K562 treated with DMSO at 1 percent for 24 hours (cell line): ENCODE data around the gene NKTR. TPM values are rescaled to one million over a fixed set of nuclear protein-coding genes. Genes with fewer than 3 reads are reported as not detected.

Experiments
- total RNA-seq: library from RNA; unstranded; fragments of 300-600 nt; gene quantifications from 2 replicates; pipeline ENCODE4 v1.2.3, GENCODE V29; 2022; ENCODE audit warnings: low read depth; ENCODE audit not compliant: insufficient read depth

Gene NKTR
- 13.1 and 15.6 TPM in 2 replicates for total RNA-seq

DNA sequence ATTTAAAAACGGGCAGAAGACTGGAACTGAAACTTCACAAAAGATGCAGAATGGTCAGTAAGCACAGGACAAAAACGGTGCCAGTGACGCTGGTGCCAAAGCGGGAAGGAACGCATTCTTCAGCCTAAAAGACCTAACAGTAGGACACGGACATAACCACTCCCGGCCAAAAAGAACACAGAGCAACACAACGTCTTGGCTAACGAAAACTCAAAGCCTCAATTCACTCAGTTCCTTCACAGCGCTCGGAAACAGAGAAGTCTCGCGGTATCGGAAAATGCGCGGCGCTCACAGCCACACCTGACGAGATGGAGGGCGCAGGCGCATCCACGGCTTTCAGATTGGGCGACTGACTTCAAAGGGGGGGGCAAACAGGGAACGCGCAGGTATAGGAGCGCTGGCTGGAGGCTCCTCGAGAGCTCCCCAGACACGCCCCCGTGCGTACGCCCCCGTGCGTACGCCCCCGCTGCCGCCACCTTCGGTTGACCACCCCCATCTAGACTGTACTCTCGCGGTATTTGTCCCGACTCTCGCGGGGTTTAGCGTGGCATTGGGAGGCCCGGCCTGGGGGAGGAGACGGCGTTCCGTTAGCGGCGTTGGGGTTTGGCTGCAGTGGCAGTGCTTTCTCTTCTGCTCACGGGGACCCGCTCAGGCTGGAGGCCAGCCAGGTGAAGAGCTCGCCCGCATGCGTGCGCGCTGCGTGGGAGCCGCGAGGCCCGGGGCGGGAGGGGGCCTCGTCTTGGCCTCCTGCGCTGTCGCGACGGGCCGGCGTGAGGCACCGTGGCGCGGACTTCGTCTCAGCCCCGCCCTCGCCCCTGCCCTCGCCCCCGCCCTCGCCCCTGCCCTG, at the start of gene NKTR:
Gene NKTR, plus strand, starts transcription at position 576 of the 847 bp plus-strand sequence. CDS start 321 bp downstream, outside the sequence.

DNA sequence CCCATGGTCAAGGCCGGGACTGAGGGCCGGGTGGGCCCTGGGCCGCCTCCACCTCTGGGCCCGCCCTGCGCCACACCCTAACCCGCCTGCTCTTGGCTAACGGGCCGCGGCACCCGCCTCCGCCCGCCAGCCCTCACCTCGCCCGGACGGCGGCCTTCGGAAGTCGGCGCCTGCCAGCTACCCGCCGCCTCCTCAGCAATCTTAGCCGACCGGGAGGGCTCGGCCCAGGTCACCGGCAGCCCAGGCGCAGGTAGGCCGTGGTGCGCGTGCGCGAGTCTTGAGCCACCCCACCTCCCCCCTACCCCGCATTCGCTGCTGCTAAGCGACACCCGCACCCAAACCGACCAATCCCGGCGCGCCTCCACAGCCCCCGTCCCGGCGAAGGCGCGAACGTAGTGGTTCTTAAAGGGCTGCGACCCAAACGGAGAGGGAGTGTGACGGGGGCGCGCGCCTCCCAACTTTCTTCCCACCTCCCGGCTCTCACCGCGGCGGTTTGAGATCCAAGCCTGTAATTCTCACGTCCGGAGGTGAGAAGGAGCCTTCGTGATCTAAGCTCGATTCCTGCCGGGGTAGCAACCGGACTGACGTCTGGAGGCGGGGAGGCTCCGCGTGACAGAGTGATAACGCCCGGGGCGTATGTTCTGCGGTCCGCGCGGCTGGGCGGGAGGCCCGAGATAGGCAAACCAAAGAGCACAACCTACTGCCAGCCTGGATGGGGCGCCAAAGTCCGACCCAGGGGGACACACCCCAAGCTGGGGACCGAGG, 18.6 kb upstream of the NKTR start, which contains the start of gene SEC22C:
Gene SEC22C, minus strand, starts transcription at position 259 of the 765 bp plus-strand sequence. CDS start 12,921 bp downstream, outside the sequence.

DNA sequence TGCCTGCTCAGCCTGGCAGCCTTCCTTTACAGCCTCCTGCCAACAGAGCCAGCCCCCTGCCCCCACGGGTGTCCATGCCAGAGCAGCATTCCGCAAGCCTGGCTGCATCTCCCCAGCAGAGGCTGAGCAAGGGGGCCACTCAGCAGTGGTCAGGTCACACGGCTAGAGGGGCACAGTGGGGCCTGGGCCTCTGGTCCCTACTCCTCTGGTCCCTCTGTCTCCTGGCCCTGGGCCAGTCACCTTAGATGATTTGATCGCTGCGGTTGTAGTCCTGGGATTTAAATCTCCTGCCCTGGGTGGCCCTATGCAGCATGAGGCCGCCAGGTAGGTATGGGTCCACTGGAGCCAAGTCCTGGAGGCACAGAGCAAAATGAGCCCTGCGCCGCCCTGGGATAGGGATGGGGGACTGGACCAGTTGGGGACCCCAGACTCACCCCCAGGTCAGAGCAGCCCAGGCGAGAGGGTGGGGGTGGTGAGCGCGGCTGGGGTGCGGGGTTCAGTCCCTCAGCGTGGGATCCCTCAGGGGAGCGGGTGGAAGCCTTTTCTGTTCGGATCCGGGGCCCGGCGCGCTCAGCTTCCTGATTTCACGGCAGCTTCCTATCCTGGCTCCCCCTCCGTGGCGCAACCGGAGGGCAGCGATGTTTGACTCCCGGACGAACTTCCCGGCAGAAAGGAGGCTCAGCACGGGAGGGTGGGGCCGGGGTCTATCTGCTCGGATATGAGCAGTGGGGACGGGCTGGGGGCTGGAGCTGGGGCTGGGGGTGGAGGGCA, 53.3 kb downstream of the NKTR start, which contains the start of gene ZBTB47:
Gene ZBTB47, plus strand, starts transcription at position 138 of the 771 bp plus-strand sequence. CDS start 4,659 bp downstream, outside the sequence.

DNA sequence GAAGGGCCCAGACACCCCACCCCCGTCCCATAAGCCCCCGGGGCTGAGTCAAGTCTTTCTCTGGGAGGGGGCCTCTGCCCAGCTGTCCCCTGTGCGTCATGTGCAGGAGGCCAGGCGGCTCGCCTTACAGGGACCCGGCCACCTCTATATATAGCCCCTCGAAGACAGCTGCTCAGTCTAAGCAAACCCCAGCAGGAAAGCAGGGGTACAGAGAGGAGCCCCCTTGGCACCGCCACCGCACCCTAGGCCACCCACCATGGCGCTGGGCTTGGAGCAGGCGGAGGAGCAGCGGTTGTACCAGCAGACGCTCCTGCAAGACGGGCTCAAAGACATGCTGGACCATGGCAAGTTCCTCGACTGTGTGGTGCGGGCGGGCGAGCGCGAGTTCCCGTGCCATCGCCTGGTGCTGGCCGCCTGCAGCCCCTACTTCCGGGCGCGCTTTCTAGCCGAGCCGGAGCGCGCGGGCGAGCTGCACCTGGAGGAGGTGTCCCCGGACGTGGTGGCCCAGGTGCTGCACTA, 84.9 kb downstream of the NKTR start, which contains the start of gene KLHL40:
Gene KLHL40, plus strand, starts transcription at position 175 of the 519 bp plus-strand sequence. Its CDS starts 82 bp downstream, at position 257.

Other genes starting within 250 kb of the NKTR start
- not detected in 2 replicates for gene LYZL4, start 190.1 kb upstream of the NKTR start, total RNA-seq
- not detected in 2 replicates for gene VIPR1, start 98.0 kb upstream of the NKTR start, total RNA-seq
- gene SEC22C, start 18.7 kb upstream of the NKTR start, total RNA-seq = 54.6 and 67.8 TPM in 2 replicates
- gene SS18L2, start 9.8 kb upstream of the NKTR start, total RNA-seq = 56.5 and 57.4 TPM in 2 replicates
- 2.2 and 2.8 TPM in 2 replicates for gene ZBTB47, start 53.0 kb downstream of the NKTR start, total RNA-seq
- not detected in 2 replicates for gene KLHL40, start 84.9 kb downstream of the NKTR start, total RNA-seq
- gene HHATL, start 102.1 kb downstream of the NKTR start, total RNA-seq = 0.21 TPM in 1 of 2 replicates, not detected in the other
- gene CCDC13, start 172.6 kb downstream of the NKTR start, total RNA-seq = 1.2 and 1.7 TPM in 2 replicates
- gene HIGD1A, start 203.8 kb downstream of the NKTR start, total RNA-seq = 94.5 and 121 TPM in 2 replicates
- gene ACKR2, start 208.8 kb downstream of the NKTR start, total RNA-seq = 0.56 and 1.1 TPM in 2 replicates